HEK293 (cell line): ENCODE data around the gene ZBTB22.

ENCODE experiments used
- EGR2 ChIP-seq: fragments of 450-650 bp; formaldehyde crosslinking; IDR thresholded peaks from 2 replicates; pipeline ENCODE4 v1.5.1; 2016; ENCODE audit warnings: low read depth, missing biosample characterization, missing genetic modification characterization
- HOXA7 ChIP-seq: sonication (generic); formaldehyde crosslinking; IDR thresholded peaks from 2 replicates; pipeline ENCODE4 v1.8.1; 2022; ENCODE audit warnings: missing genetic modification reagents, borderline replicate concordance
- HOXD13 ChIP-seq: sonication (generic); formaldehyde crosslinking; IDR thresholded peaks from 2 replicates; pipeline ENCODE4 v1.8.0; 2022; ENCODE audit warnings: missing genetic modification reagents, borderline replicate concordance
- KLF10 ChIP-seq: fragments of 450-650 bp; IDR thresholded peaks from 2 replicates; pipeline ENCODE4 v1.5.1; 2018; ENCODE audit warnings: missing biosample characterization, mild to moderate bottlenecking, missing genetic modification characterization
- PRDM1 ChIP-seq: fragments of 450-650 bp; formaldehyde crosslinking; IDR thresholded peaks from 2 replicates; pipeline ENCODE4; 2016; ENCODE audit warnings: missing biosample characterization, missing genetic modification characterization
- SETDB1 ChIP-seq: IDR thresholded peaks from one replicate; pipeline ENCODE4 v1.6.1; 2017; ENCODE audit warnings: mild to moderate bottlenecking, low read length, moderate library complexity, mixed read lengths; ENCODE audit not compliant: insufficient read length
- YY2 ChIP-seq: fragments of 450-650 bp; formaldehyde crosslinking; IDR thresholded peaks from 2 replicates; pipeline ENCODE4 v1.5.1; 2016; ENCODE audit warnings: missing biosample characterization, missing genetic modification characterization
- ZBTB48 ChIP-seq: fragments of 450-650 bp; formaldehyde crosslinking; IDR thresholded peaks from 2 replicates; pipeline ENCODE4 v1.5.1; 2016; ENCODE audit warnings: missing biosample characterization, missing genetic modification characterization
- ZNF140 ChIP-seq: fragments of 450-650 bp; formaldehyde crosslinking; IDR thresholded peaks from 2 replicates; pipeline ENCODE4 v1.5.1; 2016; ENCODE audit warnings: missing biosample characterization, missing genetic modification characterization
- ZNF211 ChIP-seq: fragments of 450-650 bp; formaldehyde crosslinking; IDR thresholded peaks from 2 replicates; pipeline ENCODE4 v1.5.1; 2016; ENCODE audit warnings: low read depth, missing biosample characterization, missing genetic modification characterization
- ZNF223 ChIP-seq: fragments of 450-650 bp; formaldehyde crosslinking; IDR thresholded peaks from 2 replicates; pipeline ENCODE4 v1.5.1; 2016; ENCODE audit warnings: missing biosample characterization, missing genetic modification characterization
- ZNF350 ChIP-seq: fragments of 450-650 bp; formaldehyde crosslinking; IDR thresholded peaks from 2 replicates; pipeline ENCODE4 v1.5.0; 2017; ENCODE audit warnings: missing biosample characterization, mild to moderate bottlenecking, missing genetic modification characterization
- ZNF404 ChIP-seq: fragments of 450-650 bp; formaldehyde crosslinking; IDR thresholded peaks from 2 replicates; pipeline ENCODE4 v1.5.1; 2017; ENCODE audit warnings: missing biosample characterization, missing genetic modification characterization
- ZNF529 ChIP-seq: fragments of 450-650 bp; formaldehyde crosslinking; IDR thresholded peaks from 2 replicates; pipeline ENCODE4 v1.5.1; 2017; ENCODE audit warnings: missing genetic modification characterization, missing biosample characterization; ENCODE audit not compliant: insufficient replicate concordance
- ZNF555 ChIP-seq: fragments of 450-650 bp; formaldehyde crosslinking; conservative IDR thresholded peaks from 2 replicates; pipeline ENCODE4 v1.5.1; 2017; ENCODE audit warnings: missing biosample characterization, mild to moderate bottlenecking, missing genetic modification characterization, inconsistent platforms
- ZNF623 ChIP-seq: fragments of 450-650 bp; formaldehyde crosslinking; IDR thresholded peaks from 2 replicates; pipeline ENCODE4 v1.5.1; 2016; ENCODE audit warnings: missing biosample characterization, missing genetic modification characterization
- ZNF677 ChIP-seq: fragments of 450-650 bp; IDR thresholded peaks from 2 replicates; pipeline ENCODE4 v1.5.0; 2018; ENCODE audit warnings: missing biosample characterization, mild to moderate bottlenecking, missing genetic modification characterization, moderate library complexity
- ZNF76 ChIP-seq: fragments of 450-650 bp; formaldehyde crosslinking; IDR thresholded peaks from 2 replicates; pipeline ENCODE4; 2016; ENCODE audit warnings: low read depth, missing biosample characterization, missing genetic modification characterization, borderline replicate concordance
- TF ChIP-seq, protein P1 (sequence below): fragments of 450-650 bp; formaldehyde crosslinking; IDR thresholded peaks from 2 replicates; pipeline ENCODE4 v1.5.1; 2016; ENCODE audit warnings: missing biosample characterization, missing genetic modification characterization
- TF ChIP-seq, protein P2 (sequence below): fragments of 450-650 bp; formaldehyde crosslinking; IDR thresholded peaks from 2 replicates; pipeline ENCODE4 v1.5.1; 2016; ENCODE audit warnings: missing biosample characterization, missing genetic modification characterization
- TF ChIP-seq, protein P3 (sequence below): fragments of 450-650 bp; formaldehyde crosslinking; IDR thresholded peaks from 2 replicates; pipeline ENCODE4 v1.5.1; 2016; ENCODE audit warnings: missing biosample characterization, missing genetic modification characterization, borderline replicate concordance
- TF ChIP-seq, protein P4 (sequence below): fragments of 450-650 bp; formaldehyde crosslinking; IDR thresholded peaks from 2 replicates; pipeline ENCODE4 v1.5.1; 2016; ENCODE audit warnings: missing biosample characterization, missing genetic modification characterization
- TF ChIP-seq, protein P5 (sequence below): IDR thresholded peaks from 2 replicates; pipeline ENCODE4 v1.6.1; 2011; ENCODE audit warnings: mild to moderate bottlenecking, low read depth, low read length, borderline replicate concordance
- TF ChIP-seq, protein P6 (sequence below): fragments of 450-650 bp; formaldehyde crosslinking; IDR thresholded peaks from 2 replicates; pipeline ENCODE4 v1.5.1; 2016; ENCODE audit warnings: missing biosample characterization, missing genetic modification characterization, low read depth

ZBTB22 gene

DNA sequence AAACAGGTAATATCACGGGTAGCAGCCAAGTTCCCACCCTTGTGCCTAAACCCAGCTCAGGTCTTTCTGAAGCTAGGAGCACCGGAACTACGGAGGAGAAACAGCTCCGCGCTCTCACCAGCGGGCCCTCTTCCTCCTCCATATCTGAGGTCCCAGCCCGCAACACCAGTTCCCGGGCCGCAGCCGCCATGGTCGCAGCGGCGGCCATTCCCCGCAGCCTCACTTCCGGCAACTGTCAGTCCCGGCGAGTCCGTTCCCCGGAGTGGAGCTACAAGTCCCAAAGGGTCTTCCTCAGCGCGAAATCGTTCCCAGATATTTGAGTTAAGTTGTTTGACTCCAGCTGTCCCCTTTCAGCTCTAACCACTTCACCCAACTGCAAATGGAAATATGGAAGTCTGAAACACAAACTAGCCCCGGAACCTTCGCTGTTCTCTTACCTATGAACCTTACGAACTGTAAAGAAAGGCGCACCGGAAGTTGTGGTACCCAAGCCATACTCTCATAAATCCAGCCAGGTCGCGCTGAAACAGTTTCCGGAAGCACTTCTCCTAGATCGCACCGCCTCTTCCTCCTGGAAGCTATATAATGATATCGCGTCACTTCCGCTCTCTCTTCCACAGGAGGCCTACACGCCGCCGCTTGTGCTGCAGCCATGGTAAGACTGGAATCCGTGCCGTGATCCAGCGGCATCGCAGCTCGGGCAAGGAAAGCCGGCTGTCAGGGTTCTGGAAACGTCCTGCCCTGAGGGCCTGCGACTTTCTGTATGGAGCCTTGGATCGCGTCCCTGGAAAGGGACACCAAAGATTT, 45.9 kb downstream of the ZBTB22 start, which contains the start of the genes RPS18 and VPS52 (continued):
- TF ChIP-seq ZNF555 (tag by site-specific recombination) (no peak), ZNF350 (tag by site-specific recombination) (no peak), HOXD13 (CRISPR knock-in tag) (peak; percentile 92; the same call in 1 of the 2 replicates), ZNF140 (tag by site-specific recombination) (no peak), ZNF211 (tag by site-specific recombination) (no peak), ZNF404 (tag by site-specific recombination) (no peak), EGR2 (no peak), SETDB1 (no peak), ZNF223 (no peak), KLF10 (peak; percentile 67; the same call in 1 of the 2 replicates), ZBTB48 (tag by site-specific recombination) (no peak; the same call in 1 of the 2 replicates), PRDM1 (no peak), ZNF677 (tag by site-specific recombination) (no peak), YY2 (peak; percentile 99), HOXA7 (CRISPR knock-in tag) (no peak), ZNF529 (tag by site-specific recombination) (no peak), ZNF76 (tag by site-specific recombination) (no peak; the same call in none of the 2 replicates), ZNF623 (no peak; the same call in 1 of the 2 replicates)
- TF ChIP-seq, protein P1, sequence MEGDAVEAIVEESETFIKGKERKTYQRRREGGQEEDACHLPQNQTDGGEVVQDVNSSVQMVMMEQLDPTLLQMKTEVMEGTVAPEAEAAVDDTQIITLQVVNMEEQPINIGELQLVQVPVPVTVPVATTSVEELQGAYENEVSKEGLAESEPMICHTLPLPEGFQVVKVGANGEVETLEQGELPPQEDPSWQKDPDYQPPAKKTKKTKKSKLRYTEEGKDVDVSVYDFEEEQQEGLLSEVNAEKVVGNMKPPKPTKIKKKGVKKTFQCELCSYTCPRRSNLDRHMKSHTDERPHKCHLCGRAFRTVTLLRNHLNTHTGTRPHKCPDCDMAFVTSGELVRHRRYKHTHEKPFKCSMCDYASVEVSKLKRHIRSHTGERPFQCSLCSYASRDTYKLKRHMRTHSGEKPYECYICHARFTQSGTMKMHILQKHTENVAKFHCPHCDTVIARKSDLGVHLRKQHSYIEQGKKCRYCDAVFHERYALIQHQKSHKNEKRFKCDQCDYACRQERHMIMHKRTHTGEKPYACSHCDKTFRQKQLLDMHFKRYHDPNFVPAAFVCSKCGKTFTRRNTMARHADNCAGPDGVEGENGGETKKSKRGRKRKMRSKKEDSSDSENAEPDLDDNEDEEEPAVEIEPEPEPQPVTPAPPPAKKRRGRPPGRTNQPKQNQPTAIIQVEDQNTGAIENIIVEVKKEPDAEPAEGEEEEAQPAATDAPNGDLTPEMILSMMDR = peak; percentile 49; the same call in 1 of the 2 replicates
- TF ChIP-seq, protein P2, sequence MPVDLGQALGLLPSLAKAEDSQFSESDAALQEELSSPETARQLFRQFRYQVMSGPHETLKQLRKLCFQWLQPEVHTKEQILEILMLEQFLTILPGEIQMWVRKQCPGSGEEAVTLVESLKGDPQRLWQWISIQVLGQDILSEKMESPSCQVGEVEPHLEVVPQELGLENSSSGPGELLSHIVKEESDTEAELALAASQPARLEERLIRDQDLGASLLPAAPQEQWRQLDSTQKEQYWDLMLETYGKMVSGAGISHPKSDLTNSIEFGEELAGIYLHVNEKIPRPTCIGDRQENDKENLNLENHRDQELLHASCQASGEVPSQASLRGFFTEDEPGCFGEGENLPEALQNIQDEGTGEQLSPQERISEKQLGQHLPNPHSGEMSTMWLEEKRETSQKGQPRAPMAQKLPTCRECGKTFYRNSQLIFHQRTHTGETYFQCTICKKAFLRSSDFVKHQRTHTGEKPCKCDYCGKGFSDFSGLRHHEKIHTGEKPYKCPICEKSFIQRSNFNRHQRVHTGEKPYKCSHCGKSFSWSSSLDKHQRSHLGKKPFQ (tag by site-specific recombination) = 0 out of 2 replicates have a peak, but pooled peaks have one; percentile 18
- TF ChIP-seq, protein P3, sequence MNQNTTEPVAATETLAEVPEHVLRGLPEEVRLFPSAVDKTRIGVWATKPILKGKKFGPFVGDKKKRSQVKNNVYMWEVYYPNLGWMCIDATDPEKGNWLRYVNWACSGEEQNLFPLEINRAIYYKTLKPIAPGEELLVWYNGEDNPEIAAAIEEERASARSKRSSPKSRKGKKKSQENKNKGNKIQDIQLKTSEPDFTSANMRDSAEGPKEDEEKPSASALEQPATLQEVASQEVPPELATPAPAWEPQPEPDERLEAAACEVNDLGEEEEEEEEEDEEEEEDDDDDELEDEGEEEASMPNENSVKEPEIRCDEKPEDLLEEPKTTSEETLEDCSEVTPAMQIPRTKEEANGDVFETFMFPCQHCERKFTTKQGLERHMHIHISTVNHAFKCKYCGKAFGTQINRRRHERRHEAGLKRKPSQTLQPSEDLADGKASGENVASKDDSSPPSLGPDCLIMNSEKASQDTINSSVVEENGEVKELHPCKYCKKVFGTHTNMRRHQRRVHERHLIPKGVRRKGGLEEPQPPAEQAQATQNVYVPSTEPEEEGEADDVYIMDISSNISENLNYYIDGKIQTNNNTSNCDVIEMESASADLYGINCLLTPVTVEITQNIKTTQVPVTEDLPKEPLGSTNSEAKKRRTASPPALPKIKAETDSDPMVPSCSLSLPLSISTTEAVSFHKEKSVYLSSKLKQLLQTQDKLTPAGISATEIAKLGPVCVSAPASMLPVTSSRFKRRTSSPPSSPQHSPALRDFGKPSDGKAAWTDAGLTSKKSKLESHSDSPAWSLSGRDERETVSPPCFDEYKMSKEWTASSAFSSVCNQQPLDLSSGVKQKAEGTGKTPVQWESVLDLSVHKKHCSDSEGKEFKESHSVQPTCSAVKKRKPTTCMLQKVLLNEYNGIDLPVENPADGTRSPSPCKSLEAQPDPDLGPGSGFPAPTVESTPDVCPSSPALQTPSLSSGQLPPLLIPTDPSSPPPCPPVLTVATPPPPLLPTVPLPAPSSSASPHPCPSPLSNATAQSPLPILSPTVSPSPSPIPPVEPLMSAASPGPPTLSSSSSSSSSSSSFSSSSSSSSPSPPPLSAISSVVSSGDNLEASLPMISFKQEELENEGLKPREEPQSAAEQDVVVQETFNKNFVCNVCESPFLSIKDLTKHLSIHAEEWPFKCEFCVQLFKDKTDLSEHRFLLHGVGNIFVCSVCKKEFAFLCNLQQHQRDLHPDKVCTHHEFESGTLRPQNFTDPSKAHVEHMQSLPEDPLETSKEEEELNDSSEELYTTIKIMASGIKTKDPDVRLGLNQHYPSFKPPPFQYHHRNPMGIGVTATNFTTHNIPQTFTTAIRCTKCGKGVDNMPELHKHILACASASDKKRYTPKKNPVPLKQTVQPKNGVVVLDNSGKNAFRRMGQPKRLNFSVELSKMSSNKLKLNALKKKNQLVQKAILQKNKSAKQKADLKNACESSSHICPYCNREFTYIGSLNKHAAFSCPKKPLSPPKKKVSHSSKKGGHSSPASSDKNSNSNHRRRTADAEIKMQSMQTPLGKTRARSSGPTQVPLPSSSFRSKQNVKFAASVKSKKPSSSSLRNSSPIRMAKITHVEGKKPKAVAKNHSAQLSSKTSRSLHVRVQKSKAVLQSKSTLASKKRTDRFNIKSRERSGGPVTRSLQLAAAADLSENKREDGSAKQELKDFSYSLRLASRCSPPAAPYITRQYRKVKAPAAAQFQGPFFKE = no peak
- TF ChIP-seq, protein P4, sequence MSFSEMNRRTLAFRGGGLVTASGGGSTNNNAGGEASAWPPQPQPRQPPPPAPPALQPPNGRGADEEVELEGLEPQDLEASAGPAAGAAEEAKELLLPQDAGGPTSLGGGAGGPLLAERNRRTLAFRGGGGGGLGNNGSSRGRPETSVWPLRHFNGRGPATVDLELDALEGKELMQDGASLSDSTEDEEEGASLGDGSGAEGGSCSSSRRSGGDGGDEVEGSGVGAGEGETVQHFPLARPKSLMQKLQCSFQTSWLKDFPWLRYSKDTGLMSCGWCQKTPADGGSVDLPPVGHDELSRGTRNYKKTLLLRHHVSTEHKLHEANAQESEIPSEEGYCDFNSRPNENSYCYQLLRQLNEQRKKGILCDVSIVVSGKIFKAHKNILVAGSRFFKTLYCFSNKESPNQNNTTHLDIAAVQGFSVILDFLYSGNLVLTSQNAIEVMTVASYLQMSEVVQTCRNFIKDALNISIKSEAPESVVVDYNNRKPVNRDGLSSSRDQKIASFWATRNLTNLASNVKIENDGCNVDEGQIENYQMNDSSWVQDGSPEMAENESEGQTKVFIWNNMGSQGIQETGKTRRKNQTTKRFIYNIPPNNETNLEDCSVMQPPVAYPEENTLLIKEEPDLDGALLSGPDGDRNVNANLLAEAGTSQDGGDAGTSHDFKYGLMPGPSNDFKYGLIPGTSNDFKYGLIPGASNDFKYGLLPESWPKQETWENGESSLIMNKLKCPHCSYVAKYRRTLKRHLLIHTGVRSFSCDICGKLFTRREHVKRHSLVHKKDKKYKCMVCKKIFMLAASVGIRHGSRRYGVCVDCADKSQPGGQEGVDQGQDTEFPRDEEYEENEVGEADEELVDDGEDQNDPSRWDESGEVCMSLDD (tag by site-specific recombination) = peak; percentile 75
- TF ChIP-seq, protein P5, sequence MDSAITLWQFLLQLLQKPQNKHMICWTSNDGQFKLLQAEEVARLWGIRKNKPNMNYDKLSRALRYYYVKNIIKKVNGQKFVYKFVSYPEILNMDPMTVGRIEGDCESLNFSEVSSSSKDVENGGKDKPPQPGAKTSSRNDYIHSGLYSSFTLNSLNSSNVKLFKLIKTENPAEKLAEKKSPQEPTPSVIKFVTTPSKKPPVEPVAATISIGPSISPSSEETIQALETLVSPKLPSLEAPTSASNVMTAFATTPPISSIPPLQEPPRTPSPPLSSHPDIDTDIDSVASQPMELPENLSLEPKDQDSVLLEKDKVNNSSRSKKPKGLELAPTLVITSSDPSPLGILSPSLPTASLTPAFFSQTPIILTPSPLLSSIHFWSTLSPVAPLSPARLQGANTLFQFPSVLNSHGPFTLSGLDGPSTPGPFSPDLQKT = 0 out of 2 replicates have a peak, but pooled peaks have one; percentile 15
- TF ChIP-seq, protein P6, sequence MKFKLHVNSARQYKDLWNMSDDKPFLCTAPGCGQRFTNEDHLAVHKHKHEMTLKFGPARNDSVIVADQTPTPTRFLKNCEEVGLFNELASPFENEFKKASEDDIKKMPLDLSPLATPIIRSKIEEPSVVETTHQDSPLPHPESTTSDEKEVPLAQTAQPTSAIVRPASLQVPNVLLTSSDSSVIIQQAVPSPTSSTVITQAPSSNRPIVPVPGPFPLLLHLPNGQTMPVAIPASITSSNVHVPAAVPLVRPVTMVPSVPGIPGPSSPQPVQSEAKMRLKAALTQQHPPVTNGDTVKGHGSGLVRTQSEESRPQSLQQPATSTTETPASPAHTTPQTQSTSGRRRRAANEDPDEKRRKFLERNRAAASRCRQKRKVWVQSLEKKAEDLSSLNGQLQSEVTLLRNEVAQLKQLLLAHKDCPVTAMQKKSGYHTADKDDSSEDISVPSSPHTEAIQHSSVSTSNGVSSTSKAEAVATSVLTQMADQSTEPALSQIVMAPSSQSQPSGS (tag by site-specific recombination) = 0 out of 2 replicates have a peak, but pooled peaks have one; percentile 5
